Inflammatory macrophage treated with lipopolysaccharide for 1 hour (primary cell): Measurements from ENCODE around the gene SUB1.

Experiments used
- DNase-seq, 2 donors: peaks; one replicate each; pipeline ENCODE4 v3.0.0-alpha.2; 2020 to 2022

SUB1 gene

GRCh38 chr5:32646061-32646969, 61.0 kb downstream of the SUB1 start:
- no peak for DNase-seq

- DNase-seq: no peak
Observed at GRCh38 chr5:32651088-32651487, 65.7 kb downstream of the SUB1 start.

- DNase-seq: no peak
Observed at GRCh38 chr5:32651638-32652037, 66.3 kb downstream of the SUB1 start.
